Panc1 (cell line): Measurements from ENCODE around the gene KDM7A.

Experiments
- POLR2AphosphoS5 ChIP-seq: IDR thresholded peaks from 2 replicates; pipeline ENCODE4 v1.6.1; 2012; ENCODE audit warnings: mild to moderate bottlenecking, low read depth, low read length, moderate library complexity
- SIN3A ChIP-seq: IDR thresholded peaks from 2 replicates; pipeline ENCODE4 v1.6.1; 2012; ENCODE audit warnings: low read depth, mild to moderate bottlenecking, low read length, moderate library complexity, borderline replicate concordance; ENCODE audit not compliant: insufficient read depth
- TCF7L2 ChIP-seq: IDR thresholded peaks from 2 replicates; pipeline ENCODE4 v1.6.1; 2011; ENCODE audit warnings: mild to moderate bottlenecking, low read depth, low read length, inconsistent platforms
- TF ChIP-seq, protein P1 (sequence below): fragments of 450-650 bp; IDR thresholded peaks from 2 replicates; pipeline ENCODE4 v1.5.1; 2017; ENCODE audit warnings: mild to moderate bottlenecking
- TF ChIP-seq, protein P2 (sequence below), 2 experiments: IDR thresholded peaks; 2 replicates each; pipeline ENCODE4 v1.6.1; 2011 to 2012; ENCODE audit warnings: low read depth in 2 of 2, control low read depth in 1 of 2, low read length in 1 of 2, mild to moderate bottlenecking in 1 of 2, moderate library complexity in 1 of 2; ENCODE audit not compliant: insufficient read depth in 1 of 2

DNA sequence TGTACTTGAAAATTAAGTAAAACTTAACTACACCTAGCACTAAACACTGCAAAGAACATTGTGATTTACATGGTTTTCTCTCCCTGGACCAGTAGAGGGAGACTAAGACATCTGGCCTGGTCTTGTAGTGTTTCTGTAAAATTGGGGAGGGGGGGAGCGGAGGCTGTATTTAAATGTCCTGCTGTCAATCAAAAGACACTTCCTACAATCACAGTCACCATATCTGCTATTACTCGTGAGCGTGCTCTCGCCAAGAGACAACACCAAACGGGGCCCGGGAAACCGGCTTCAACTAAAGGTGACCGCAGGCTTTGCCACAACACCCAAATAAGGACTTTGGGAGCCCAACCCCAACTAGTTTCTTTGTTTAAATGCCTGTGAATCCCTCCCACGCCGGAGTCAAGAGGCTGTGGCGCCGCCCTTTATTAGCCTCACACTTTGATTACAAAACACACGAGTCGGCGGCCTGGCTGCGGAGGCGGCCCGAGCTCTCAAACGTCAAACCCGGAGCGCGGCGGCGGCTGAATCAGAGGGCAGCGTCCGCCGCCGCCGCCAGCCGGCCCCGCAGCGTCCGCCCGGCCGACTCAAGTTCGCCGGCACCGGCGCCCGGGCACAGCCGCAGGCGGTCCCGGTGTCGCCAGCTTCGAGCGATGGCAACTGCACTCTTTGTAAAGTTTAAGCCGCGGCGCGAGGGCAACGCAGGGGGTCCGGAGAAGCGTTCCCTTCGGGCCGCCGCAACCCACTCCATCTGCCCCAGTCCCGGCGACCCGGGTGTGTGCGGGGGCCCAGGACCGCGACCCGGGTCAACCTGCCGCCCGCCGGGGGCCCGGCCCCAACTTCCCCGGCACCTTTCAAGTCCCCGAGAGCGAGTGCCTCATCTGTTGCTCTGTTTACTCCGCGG is 1.3 kb downstream of the KDM7A start:
- TF ChIP-seq, protein P1, sequence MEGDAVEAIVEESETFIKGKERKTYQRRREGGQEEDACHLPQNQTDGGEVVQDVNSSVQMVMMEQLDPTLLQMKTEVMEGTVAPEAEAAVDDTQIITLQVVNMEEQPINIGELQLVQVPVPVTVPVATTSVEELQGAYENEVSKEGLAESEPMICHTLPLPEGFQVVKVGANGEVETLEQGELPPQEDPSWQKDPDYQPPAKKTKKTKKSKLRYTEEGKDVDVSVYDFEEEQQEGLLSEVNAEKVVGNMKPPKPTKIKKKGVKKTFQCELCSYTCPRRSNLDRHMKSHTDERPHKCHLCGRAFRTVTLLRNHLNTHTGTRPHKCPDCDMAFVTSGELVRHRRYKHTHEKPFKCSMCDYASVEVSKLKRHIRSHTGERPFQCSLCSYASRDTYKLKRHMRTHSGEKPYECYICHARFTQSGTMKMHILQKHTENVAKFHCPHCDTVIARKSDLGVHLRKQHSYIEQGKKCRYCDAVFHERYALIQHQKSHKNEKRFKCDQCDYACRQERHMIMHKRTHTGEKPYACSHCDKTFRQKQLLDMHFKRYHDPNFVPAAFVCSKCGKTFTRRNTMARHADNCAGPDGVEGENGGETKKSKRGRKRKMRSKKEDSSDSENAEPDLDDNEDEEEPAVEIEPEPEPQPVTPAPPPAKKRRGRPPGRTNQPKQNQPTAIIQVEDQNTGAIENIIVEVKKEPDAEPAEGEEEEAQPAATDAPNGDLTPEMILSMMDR, result peak; percentile 87
- TF ChIP-seq TCF7L2 (peak; percentile 88), POLR2AphosphoS5 (0 out of 2 replicates have a peak, but pooled peaks have one; percentile 26), SIN3A (peak; percentile 71)
- TF ChIP-seq, protein P2, sequence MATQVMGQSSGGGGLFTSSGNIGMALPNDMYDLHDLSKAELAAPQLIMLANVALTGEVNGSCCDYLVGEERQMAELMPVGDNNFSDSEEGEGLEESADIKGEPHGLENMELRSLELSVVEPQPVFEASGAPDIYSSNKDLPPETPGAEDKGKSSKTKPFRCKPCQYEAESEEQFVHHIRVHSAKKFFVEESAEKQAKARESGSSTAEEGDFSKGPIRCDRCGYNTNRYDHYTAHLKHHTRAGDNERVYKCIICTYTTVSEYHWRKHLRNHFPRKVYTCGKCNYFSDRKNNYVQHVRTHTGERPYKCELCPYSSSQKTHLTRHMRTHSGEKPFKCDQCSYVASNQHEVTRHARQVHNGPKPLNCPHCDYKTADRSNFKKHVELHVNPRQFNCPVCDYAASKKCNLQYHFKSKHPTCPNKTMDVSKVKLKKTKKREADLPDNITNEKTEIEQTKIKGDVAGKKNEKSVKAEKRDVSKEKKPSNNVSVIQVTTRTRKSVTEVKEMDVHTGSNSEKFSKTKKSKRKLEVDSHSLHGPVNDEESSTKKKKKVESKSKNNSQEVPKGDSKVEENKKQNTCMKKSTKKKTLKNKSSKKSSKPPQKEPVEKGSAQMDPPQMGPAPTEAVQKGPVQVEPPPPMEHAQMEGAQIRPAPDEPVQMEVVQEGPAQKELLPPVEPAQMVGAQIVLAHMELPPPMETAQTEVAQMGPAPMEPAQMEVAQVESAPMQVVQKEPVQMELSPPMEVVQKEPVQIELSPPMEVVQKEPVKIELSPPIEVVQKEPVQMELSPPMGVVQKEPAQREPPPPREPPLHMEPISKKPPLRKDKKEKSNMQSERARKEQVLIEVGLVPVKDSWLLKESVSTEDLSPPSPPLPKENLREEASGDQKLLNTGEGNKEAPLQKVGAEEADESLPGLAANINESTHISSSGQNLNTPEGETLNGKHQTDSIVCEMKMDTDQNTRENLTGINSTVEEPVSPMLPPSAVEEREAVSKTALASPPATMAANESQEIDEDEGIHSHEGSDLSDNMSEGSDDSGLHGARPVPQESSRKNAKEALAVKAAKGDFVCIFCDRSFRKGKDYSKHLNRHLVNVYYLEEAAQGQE (IDR thresholded peaks at IDR 0.05; ENCODE audit: insufficient read depth in 1 of 2, low read depth in 2 of 2, low read length in 1 of 2), result no peak
